H1 (cell line): ENCODE results near the gene DNTTIP2. TPM values are rescaled to one million over a fixed set of nuclear protein-coding genes. Genes with fewer than 3 reads are reported as not detected.

Experiments
- CTCF ChIA-PET: fragments of 300-600 bp; sonication (Branson Sonifier 250); formaldehyde crosslinking; loops from one replicate; lab custom pipeline; 2021; ENCODE audit not compliant: partially characterized antibody; lab: Charles Lee
- POLR2A ChIA-PET: fragments of 300-600 bp; sonication (Branson Sonifier 250); formaldehyde crosslinking; loops from one replicate; lab custom pipeline; 2021; ENCODE audit warnings: inconsistent platforms; ENCODE audit not compliant: partially characterized antibody; lab: Charles Lee
- DNase-seq, 2 experiments: peaks; one replicate each; pipeline versions ENCODE4 v3.0.0 to v3.0.0-alpha.2; 2010 to 2022; ENCODE audit warnings: low spot score in 2 of 2, low read depth in 1 of 2, mixed read lengths in 1 of 2
- FAIRE-seq: peaks from 2 replicates; lab custom pipeline; 2011; peaks lifted over from hg19 to GRCh38; lab: Jason Lieb, UNC
- H2AFZ ChIP-seq: 2 replicates; pipeline ENCODE4 v1.8.1; 2012; ENCODE audit warnings: low read length, inconsistent platforms
- H2AK5ac ChIP-seq: 2 replicates; pipeline ENCODE4 v1.6.1; 2013; ENCODE audit warnings: low read depth, low read length
- H2BK120ac ChIP-seq: replicated peaks from 2 replicates; pipeline ENCODE3; 2013; ENCODE audit warnings: low read depth, low read length, inconsistent platforms
- H2BK12ac ChIP-seq: 2 replicates; pipeline ENCODE4 v1.6.1; 2013; ENCODE audit warnings: low read depth, low read length
- H2BK15ac ChIP-seq: 2 replicates; pipeline ENCODE4 v1.6.1; 2013; ENCODE audit warnings: low read length
- H2BK20ac ChIP-seq: 2 replicates; pipeline ENCODE4 v1.6.1; 2013; ENCODE audit warnings: low read length
- H2BK5ac ChIP-seq: 2 replicates; pipeline ENCODE4 v1.6.1; 2013; ENCODE audit warnings: low read depth, low read length
- H3K14ac ChIP-seq: 2 replicates; pipeline ENCODE4 v1.6.1; 2013; ENCODE audit warnings: inconsistent platforms; ENCODE audit not compliant: insufficient read length
- H3K18ac ChIP-seq: 2 replicates; pipeline ENCODE4 v1.6.1; 2013; ENCODE audit warnings: low read length; ENCODE audit errors: extremely low read depth
- H3K23ac ChIP-seq: 2 replicates; pipeline ENCODE4 v1.6.1; 2013; ENCODE audit warnings: inconsistent platforms; ENCODE audit not compliant: insufficient read length
- H3K23me2 ChIP-seq: 2 replicates; pipeline ENCODE4 v1.6.1; 2013; ENCODE audit warnings: low read depth, low read length
- H3K27ac ChIP-seq: 2 replicates; pipeline ENCODE4 v1.6.1; 2011; ENCODE audit warnings: low read depth, low read length, inconsistent platforms
- H3K27me3 ChIP-seq, 4 experiments: replicated peaks in 1 of 4; 1 replicate in 1 of 4; 2 replicates in 3 of 4; pipeline versions ENCODE4 v1.6.1 to v1.8.1; 2011 to 2013; ENCODE audit warnings: low read length in 3 of 4, mild to moderate bottlenecking in 3 of 4, inconsistent platforms in 2 of 4, mixed read lengths in 2 of 4, moderate library complexity in 1 of 4; ENCODE audit not compliant: control insufficient read depth in 3 of 4, insufficient read depth in 3 of 4; ENCODE audit errors: extremely low read depth in 1 of 4
- H3K36me3 ChIP-seq, 4 experiments: 2 replicates each; pipeline versions ENCODE4 v1.6.1 to v1.8.1; 2011 to 2013; ENCODE audit warnings: mild to moderate bottlenecking in 4 of 4, low read length in 3 of 4, moderate library complexity in 2 of 4, control low read depth in 1 of 4, inconsistent platforms in 1 of 4; ENCODE audit not compliant: insufficient read depth in 4 of 4, control insufficient read depth in 2 of 4
- H3K4ac ChIP-seq: replicated peaks from 2 replicates; pipeline ENCODE3; 2013; ENCODE audit warnings: low read length, low read depth, mixed read lengths, inconsistent platforms; ENCODE audit not compliant: insufficient read length
- H3K4me1 ChIP-seq, 4 experiments: replicated peaks in 1 of 4; 1 replicate in 1 of 4; 2 replicates in 3 of 4; pipeline versions ENCODE4 v1.6.1 to v1.8.1; 2011 to 2013; ENCODE audit warnings: low read length in 3 of 4, inconsistent platforms in 2 of 4, mixed read lengths in 1 of 4; ENCODE audit not compliant: insufficient read depth in 4 of 4, control insufficient read depth in 3 of 4
- H3K4me2 ChIP-seq, 2 experiments: 2 replicates each; pipeline versions ENCODE4 v1.6.1 to v1.8.1; 2011 to 2013; ENCODE audit warnings: low read depth in 2 of 2, low read length in 2 of 2, control low read depth in 1 of 2, inconsistent platforms in 1 of 2, mild to moderate bottlenecking in 1 of 2; ENCODE audit not compliant: insufficient read depth in 1 of 2
- H3K4me3 ChIP-seq, 4 experiments: fragments of 200-600, 300-600 bp in 1 of 4; sonication (generic), shearing (Covaris generic), sonication (Bioruptor Twin) in 1 of 4; 2 replicates each; pipeline versions ENCODE4 v1.5.1 to v1.8.1; 2011 to 2016; ENCODE audit warnings: low read length in 4 of 4, low read depth in 3 of 4, control low read depth in 2 of 4, inconsistent platforms in 2 of 4, mild to moderate bottlenecking in 2 of 4, mixed read lengths in 1 of 4, moderate library complexity in 1 of 4; ENCODE audit not compliant: insufficient read depth in 2 of 4; ENCODE audit errors: extremely low read depth in 1 of 4
- H3K56ac ChIP-seq: replicated peaks from 2 replicates; pipeline ENCODE3; 2013; ENCODE audit warnings: low read depth, mild to moderate bottlenecking, mixed read lengths, low read length, inconsistent platforms; ENCODE audit not compliant: insufficient read length
- H3K79me1 ChIP-seq: 2 replicates; pipeline ENCODE4 v1.6.1; 2013; ENCODE audit warnings: low read depth, low read length, control low read depth
- H3K79me2 ChIP-seq, 2 experiments: 2 replicates each; pipeline versions ENCODE4 v1.6.1 to v1.8.1; 2012 to 2013; ENCODE audit warnings: low read length in 2 of 2, mild to moderate bottlenecking in 2 of 2, inconsistent platforms in 1 of 2; ENCODE audit not compliant: insufficient read depth in 2 of 2, control insufficient read depth in 1 of 2
- H3K9ac ChIP-seq, 4 experiments: replicated peaks in 1 of 4; 1 replicate in 1 of 4; 2 replicates in 3 of 4; pipeline versions ENCODE4 v1.6.1 to v1.8.1; 2011 to 2013; ENCODE audit warnings: low read depth in 3 of 4, low read length in 3 of 4, control low read depth in 2 of 4, mild to moderate bottlenecking in 2 of 4, moderate library complexity in 2 of 4, inconsistent platforms in 1 of 4; ENCODE audit errors: extremely low read depth in 1 of 4
- H3K9me3 ChIP-seq, 2 experiments: 2 replicates each; pipeline versions ENCODE4 v1.6.1 to v1.8.1; 2012 to 2013; ENCODE audit warnings: mild to moderate bottlenecking in 2 of 2, moderate library complexity in 2 of 2, control low read depth in 1 of 2, inconsistent platforms in 1 of 2, low read depth in 1 of 2, low read length in 1 of 2, mixed read lengths in 1 of 2; ENCODE audit not compliant: insufficient read depth in 2 of 2
- H4K20me1 ChIP-seq, 2 experiments: replicated peaks in 1 of 2; 2 replicates each; pipeline versions ENCODE3 to v1.8.1; 2011 to 2013; ENCODE audit warnings: inconsistent platforms in 2 of 2, low read length in 2 of 2, mild to moderate bottlenecking in 1 of 2; ENCODE audit not compliant: insufficient read depth in 2 of 2, control insufficient read depth in 1 of 2
- H4K5ac ChIP-seq: 2 replicates; pipeline ENCODE4 v1.6.1; 2013; ENCODE audit warnings: low read length, low read depth, mixed read lengths, inconsistent platforms; ENCODE audit not compliant: insufficient read length
- H4K8ac ChIP-seq: 2 replicates; pipeline ENCODE4 v1.8.0; 2013; ENCODE audit warnings: mild to moderate bottlenecking, moderate library complexity, low read length, inconsistent platforms; ENCODE audit not compliant: insufficient read depth; ENCODE audit errors: extremely low read depth
- H4K91ac ChIP-seq: replicated peaks from 2 replicates; pipeline ENCODE3; 2013; ENCODE audit warnings: low read length, mixed read lengths, inconsistent platforms; ENCODE audit not compliant: insufficient read length
- FOSL1 ChIP-seq: IDR thresholded peaks from 2 replicates; pipeline ENCODE4 v1.6.1; 2011; ENCODE audit warnings: mild to moderate bottlenecking, low read depth, low read length, moderate library complexity; ENCODE audit not compliant: insufficient read depth
- KDM1A ChIP-seq: fragments of 200-600, 300-600 bp; sonication (generic); IDR thresholded peaks from 2 replicates; pipeline ENCODE4 v1.7.1; 2016; ENCODE audit warnings: mild to moderate bottlenecking, low read length, borderline replicate concordance
- SIX5 ChIP-seq: IDR thresholded peaks from 2 replicates; pipeline ENCODE4 v1.6.1; 2011; ENCODE audit warnings: mild to moderate bottlenecking, low read depth, low read length
- SP1 ChIP-seq: IDR thresholded peaks from 2 replicates; pipeline ENCODE4 v1.6.1; 2011; ENCODE audit warnings: low read depth, low read length
- SP2 ChIP-seq: IDR thresholded peaks from 2 replicates; pipeline ENCODE4 v1.6.1; 2012; ENCODE audit warnings: mild to moderate bottlenecking, low read length, inconsistent platforms
- WGBS, 2 experiments: shearing (Covaris generic) in 1 of 2; methylation state at CpG; one replicate each; pipeline versions ENCODE4 v1.1.6 to v1.1.7; 2013 to 2015; ENCODE audit warnings: low lambda C conversion rate in 2 of 2, mixed read lengths in 2 of 2, inconsistent platforms in 1 of 2, low coverage in 1 of 2, missing lambda C conversion rate in 1 of 2; ENCODE audit not compliant: insufficient replicate concordance in 2 of 2, insufficient coverage in 1 of 2, insufficient read length in 1 of 2; ENCODE audit errors: extremely low coverage in 1 of 2, missing lambda C conversion rate in 1 of 2; 5-methylcytosine and 5-hydroxymethylcytosine counted together
- polyA plus RNA-seq, 7 experiments: library from polyadenylated mRNA; depleted of rRNA in 3 of 7; stranded (reverse) in 5 of 7; unstranded in 2 of 7; fragments of >200 nt in 5 of 7; fragments of 200-250 nt in 2 of 7; gene quantifications; 1 replicate in 5 of 7; 2 replicates in 1 of 7; 4 replicates in 1 of 7; pipeline versions ENCODE4 v1.2.1 to v1.2.3, GENCODE V29; 2011 to 2013; ENCODE audit warnings: missing spikeins in 2 of 7, mixed read lengths in 2 of 7
- total RNA-seq: library from RNA; stranded (reverse); fragmentation: NEBNext Ultra II Directional; extraction: Animal tissue kit (Norgen Biotek cat#: 25700); gene quantifications from 2 replicates; pipeline ENCODE4 v1.2.1, GENCODE V29; 2021
- TF ChIP-seq, protein P1 (sequence below): IDR thresholded peaks from 2 replicates; pipeline ENCODE4 v1.6.1; 2012; ENCODE audit warnings: inconsistent platforms

Gene DNTTIP2
- total and polyA plus RNA-seq, 2 of the 8 experiments (the other 6 are each of a cell fraction or from before 2014, with no cell fraction given): 6.3 to 80.4 TPM

DNA sequence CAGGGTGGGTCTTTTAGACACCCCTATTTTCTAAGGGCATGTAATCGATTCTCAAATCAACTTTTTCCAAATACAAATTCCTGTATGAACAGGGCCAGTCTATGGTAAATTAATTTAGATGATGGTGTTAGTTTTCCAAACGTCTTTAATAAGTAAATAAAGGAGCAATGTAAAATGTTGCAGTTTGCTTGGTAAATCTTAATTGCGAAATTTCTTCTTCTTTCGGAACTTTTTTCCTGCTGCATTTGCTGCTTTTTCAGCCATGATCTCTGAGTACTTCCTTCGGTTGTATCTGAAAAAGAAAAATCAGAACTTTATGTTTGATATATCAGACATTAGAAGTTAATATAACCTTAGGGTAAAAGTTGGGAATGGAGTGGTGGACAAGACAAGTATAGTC lies 9.4 kb downstream of the DNTTIP2 start:
- Histone ChIP-seq H2BK15ac (no peak overlapping the region), H3K23me2 (no peaks in the 10 kb centered on the region), H3K9me3 (no peaks in the 10 kb centered on the region), H4K91ac (no peak overlapping the region), H3K27ac (no peak overlapping the region), H2BK120ac (no peak overlapping the region), H4K8ac (no peak overlapping the region), H3K4me2 (no peak overlapping the region), H3K79me1 (no peaks in the 10 kb centered on the region), H3K27me3 (no peaks in the 10 kb centered on the region), H4K20me1 (peaks cover 0 to 1% of the 10 kb centered on the region in 2 experiments), H2AK5ac (no peak overlapping the region), H2BK20ac (no peak overlapping the region), H3K79me2 (no peaks in the 10 kb centered on the region), H3K14ac (no peak overlapping the region), H4K5ac (no peak overlapping the region), H2AFZ (no peak overlapping the region), H2BK5ac (no peak overlapping the region), H3K9ac (no peak overlapping the region), H3K18ac (no peak overlapping the region), H3K4me1 (no peaks in the 10 kb centered on the region), H3K23ac (no peak overlapping the region), H3K36me3 (peaks cover 14 to 56% (median 48%) of the 10 kb centered on the region in 4 experiments), H3K4me3 (no peak overlapping the region), H3K56ac (no peak overlapping the region), H2BK12ac (no peak overlapping the region), H3K4ac (no peak overlapping the region)
- FAIRE-seq: no peak
- TF ChIP-seq SP2 (no peak), SP1 (no peak), KDM1A (no peak), FOSL1 (no peak), SIX5 (no peak)
- TF ChIP-seq, protein P1, sequence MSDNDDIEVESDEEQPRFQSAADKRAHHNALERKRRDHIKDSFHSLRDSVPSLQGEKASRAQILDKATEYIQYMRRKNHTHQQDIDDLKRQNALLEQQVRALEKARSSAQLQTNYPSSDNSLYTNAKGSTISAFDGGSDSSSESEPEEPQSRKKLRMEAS: no peak
- WGBS, 2 experiments: 87% methylated on average over 5 of the region's 5 CpGs; no CpG with 5 or more reads in 1 of the 2 experiments
- ChIA-PET CTCF (no interaction called here), POLR2A (interaction anchor here (0.9 to 1.0 kb wide), 2 partner anchors 9 to 14 kb away, joined by 4 to 5 read pairs; partner anchors contain the start of gene DNTTIP2)
- DNase-seq: no peak
